Left ventricle myocardium inferior (tissue), 1 donor: ENCODE measurements around the gene NUP54. TPM values are rescaled to one million over a fixed set of nuclear protein-coding genes. Genes with fewer than 3 reads are reported as not detected.
A peak's percentile ranks its signal among the peaks of the same experiment; 100 is the strongest.

ENCODE experiments used
- DNase-seq: peaks from one replicate; pipeline ENCODE4 v3.0.0-alpha.2; 2020
- H3K27ac ChIP-seq: fragments of 200-600 bp; replicated peaks from 2 replicates; pipeline ENCODE4 v1.8.0; 2021
- H3K27me3 ChIP-seq: fragments of 200-600 bp; 2 replicates; pipeline ENCODE4 v1.8.0; 2021; ENCODE audit warnings: low read depth
- H3K36me3 ChIP-seq: fragments of 200-600 bp; 2 replicates; pipeline ENCODE4 v1.8.0; 2021
- H3K4me1 ChIP-seq: fragments of 200-600 bp; 2 replicates; pipeline ENCODE4 v1.8.0; 2021
- H3K4me3 ChIP-seq: fragments of 200-600 bp; 2 replicates; pipeline ENCODE4 v1.8.0; 2021; ENCODE audit warnings: mild to moderate bottlenecking, moderate library complexity
- H3K9me3 ChIP-seq: fragments of 200-600 bp; replicated peaks from 2 replicates; pipeline ENCODE4 v1.8.0; 2021
- CTCF ChIP-seq: fragments of 200-600 bp; IDR thresholded peaks from 2 replicates; pipeline ENCODE4 v1.8.0; 2021; ENCODE audit warnings: antibody characterized with exemption, mild to moderate bottlenecking, borderline replicate concordance
- intact Hi-C: fragments of 100-400 bp; cut with micrococcal nuclease; formaldehyde crosslinking; loops from one replicate; pipeline ENCODE4 v1.11.0; 2022
- long read RNA-seq: library from polyadenylated mRNA; unstranded; transcript quantifications from one replicate; pipeline ENCODE4 v2.0.0, GENCODE V29; 2021
- total RNA-seq: library from RNA; stranded (reverse); fragmentation: NEBNext Ultra II Directional; extraction: Animal tissue kit (Norgen Biotek cat#: 25700); gene quantifications from one replicate; pipeline ENCODE4 v1.2.1, GENCODE V29; 2021
- donor health status: DM: no; HTN: yes; CAD: no; lungs with severe emphysema.

The NUP54 gene
- 18.0 TPM for total RNA-seq
- long read RNA-seq, transcript NUP54-201 (12 exons, 2,367 nt), result major isoform, 7 of 9 reads
- long read RNA-seq, partial matches to known transcripts, result 0 of 9 reads
- long read RNA-seq, other reads (novel, unspliced or antisense), result 1 of 9 reads

- H3K27me3 ChIP-seq, result no peaks in the 10 kb centered on the region
- H3K27ac ChIP-seq, result peak within 1 kb of the TSS; percentile 93
- intact Hi-C loops, result no loop called here
- H3K4me1 ChIP-seq, result peaks cover 53% of the 10 kb centered on the region
- peak within 1 kb of the TSS; percentile 98 for H3K4me3 ChIP-seq
- peaks cover 8% of the 10 kb centered on the region for H3K36me3 ChIP-seq
- DNase-seq, result peak; percentile 94
- no peak for TF ChIP-seq CTCF
- no peaks in the 10 kb centered on the region for H3K9me3 ChIP-seq
Measured at GRCh38 chr4:76148142-76148865, at the start of gene NUP54. NUP54 (minus strand) TSS chr4:76148397; CDS start chr4:76148374, 23 bp downstream.

- Histone ChIP-seq H3K27me3 (no peaks in the 10 kb centered on the region), H3K9me3 (peaks cover 5% of the 10 kb centered on the region), H3K27ac (peak overlapping the region; percentile 74), H3K36me3 (peaks cover 27% of the 10 kb centered on the region), H3K4me1 (peaks cover 95% of the 10 kb centered on the region), H3K4me3 (no peak overlapping the region)
- DNase-seq, result no peak
- intact Hi-C loops, result no loop called here
- no peak for TF ChIP-seq CTCF
Measured at GRCh38 chr4:76197031-76197743, 49.0 kb upstream of the NUP54 start.

- intact Hi-C loops, result no loop called here
- no peak for TF ChIP-seq CTCF
- H3K36me3 ChIP-seq, result peaks cover 35% of the 10 kb centered on the region
- DNase-seq, result no peak
- H3K27ac ChIP-seq, result peak overlapping the region; percentile 74
- peaks cover 92% of the 10 kb centered on the region for H3K4me1 ChIP-seq
- H3K9me3 ChIP-seq, result peaks cover 8% of the 10 kb centered on the region
- H3K27me3 ChIP-seq, result no peaks in the 10 kb centered on the region
- H3K4me3 ChIP-seq, result no peak overlapping the region
Measured at GRCh38 chr4:76196376-76196775, 48.2 kb upstream of the NUP54 start.

GRCh38 chr4:76195326-76195725 lies 47.1 kb upstream of the NUP54 start:
- Histone ChIP-seq H3K27me3 (no peaks in the 10 kb centered on the region), H3K4me1 (peaks cover 85% of the 10 kb centered on the region), H3K9me3 (peaks cover 8% of the 10 kb centered on the region), H3K27ac (peak overlapping the region; percentile 74), H3K4me3 (no peak overlapping the region), H3K36me3 (peaks cover 37% of the 10 kb centered on the region)
- no peak for DNase-seq
- no peak for TF ChIP-seq CTCF
- intact Hi-C loops, result no loop called here

GRCh38 chr4:76194325-76194724 lies 46.1 kb upstream of the NUP54 start:
- Histone ChIP-seq H3K4me1 (peaks cover 79% of the 10 kb centered on the region), H3K27ac (peak overlapping the region; percentile 74), H3K4me3 (no peak overlapping the region), H3K27me3 (no peaks in the 10 kb centered on the region), H3K9me3 (peaks cover 8% of the 10 kb centered on the region), H3K36me3 (peaks cover 37% of the 10 kb centered on the region)
- no peak for DNase-seq
- TF ChIP-seq CTCF, result no peak
- intact Hi-C loops, result no loop called here
